H1 (cell line): ENCODE data around the gene HDAC8. TPM values are rescaled to one million over a fixed set of nuclear protein-coding genes. Genes with fewer than 3 reads are reported as not detected.

Source experiments
- GTF2F1 ChIP-seq: IDR thresholded peaks from 2 replicates; pipeline ENCODE4 v1.6.1; 2012; ENCODE audit warnings: low read depth, low read length, improper control_type of control experiment, borderline replicate concordance
- ZNF274 ChIP-seq: IDR thresholded peaks from 2 replicates; pipeline ENCODE4 v1.7.0; 2012; ENCODE audit warnings: low read length, borderline replicate concordance; ENCODE audit errors: extremely low read depth
- polyA plus RNA-seq, 7 experiments: library from polyadenylated mRNA; depleted of rRNA in 3 of 7; stranded (reverse) in 5 of 7; unstranded in 2 of 7; fragments of >200 nt in 5 of 7; fragments of 200-250 nt in 2 of 7; gene quantifications; 1 replicate in 5 of 7; 2 replicates in 1 of 7; 4 replicates in 1 of 7; pipeline versions ENCODE4 v1.2.1 to v1.2.3, GENCODE V29; 2011 to 2013; ENCODE audit warnings: missing spikeins in 2 of 7, mixed read lengths in 2 of 7
- total RNA-seq: library from RNA; stranded (reverse); fragmentation: NEBNext Ultra II Directional; extraction: Animal tissue kit (Norgen Biotek cat#: 25700); gene quantifications from 2 replicates; pipeline ENCODE4 v1.2.1, GENCODE V29; 2021
- TF ChIP-seq, protein P1 (sequence below): fragments of 300-600 bp; sonication (generic); IDR thresholded peaks from 2 replicates; pipeline ENCODE4 v1.7.1; 2012; ENCODE audit warnings: low read length, moderate library complexity, mild to moderate bottlenecking, inconsistent platforms; ENCODE audit not compliant: insufficient replicate concordance
- TF ChIP-seq, protein P2 (sequence below): IDR thresholded peaks from 2 replicates; pipeline ENCODE4 v1.6.1; 2012; ENCODE audit warnings: low read length, inconsistent platforms

Gene HDAC8
- total and polyA plus RNA-seq, 2 of the 8 experiments (the other 6 are each of a cell fraction or from before 2014, with no cell fraction given), result 9.7 to 20.3 TPM

GRCh38 chrX:72584163-72584562 lies 11.5 kb upstream of the HDAC8 start (continued):
- TF ChIP-seq, protein P1, sequence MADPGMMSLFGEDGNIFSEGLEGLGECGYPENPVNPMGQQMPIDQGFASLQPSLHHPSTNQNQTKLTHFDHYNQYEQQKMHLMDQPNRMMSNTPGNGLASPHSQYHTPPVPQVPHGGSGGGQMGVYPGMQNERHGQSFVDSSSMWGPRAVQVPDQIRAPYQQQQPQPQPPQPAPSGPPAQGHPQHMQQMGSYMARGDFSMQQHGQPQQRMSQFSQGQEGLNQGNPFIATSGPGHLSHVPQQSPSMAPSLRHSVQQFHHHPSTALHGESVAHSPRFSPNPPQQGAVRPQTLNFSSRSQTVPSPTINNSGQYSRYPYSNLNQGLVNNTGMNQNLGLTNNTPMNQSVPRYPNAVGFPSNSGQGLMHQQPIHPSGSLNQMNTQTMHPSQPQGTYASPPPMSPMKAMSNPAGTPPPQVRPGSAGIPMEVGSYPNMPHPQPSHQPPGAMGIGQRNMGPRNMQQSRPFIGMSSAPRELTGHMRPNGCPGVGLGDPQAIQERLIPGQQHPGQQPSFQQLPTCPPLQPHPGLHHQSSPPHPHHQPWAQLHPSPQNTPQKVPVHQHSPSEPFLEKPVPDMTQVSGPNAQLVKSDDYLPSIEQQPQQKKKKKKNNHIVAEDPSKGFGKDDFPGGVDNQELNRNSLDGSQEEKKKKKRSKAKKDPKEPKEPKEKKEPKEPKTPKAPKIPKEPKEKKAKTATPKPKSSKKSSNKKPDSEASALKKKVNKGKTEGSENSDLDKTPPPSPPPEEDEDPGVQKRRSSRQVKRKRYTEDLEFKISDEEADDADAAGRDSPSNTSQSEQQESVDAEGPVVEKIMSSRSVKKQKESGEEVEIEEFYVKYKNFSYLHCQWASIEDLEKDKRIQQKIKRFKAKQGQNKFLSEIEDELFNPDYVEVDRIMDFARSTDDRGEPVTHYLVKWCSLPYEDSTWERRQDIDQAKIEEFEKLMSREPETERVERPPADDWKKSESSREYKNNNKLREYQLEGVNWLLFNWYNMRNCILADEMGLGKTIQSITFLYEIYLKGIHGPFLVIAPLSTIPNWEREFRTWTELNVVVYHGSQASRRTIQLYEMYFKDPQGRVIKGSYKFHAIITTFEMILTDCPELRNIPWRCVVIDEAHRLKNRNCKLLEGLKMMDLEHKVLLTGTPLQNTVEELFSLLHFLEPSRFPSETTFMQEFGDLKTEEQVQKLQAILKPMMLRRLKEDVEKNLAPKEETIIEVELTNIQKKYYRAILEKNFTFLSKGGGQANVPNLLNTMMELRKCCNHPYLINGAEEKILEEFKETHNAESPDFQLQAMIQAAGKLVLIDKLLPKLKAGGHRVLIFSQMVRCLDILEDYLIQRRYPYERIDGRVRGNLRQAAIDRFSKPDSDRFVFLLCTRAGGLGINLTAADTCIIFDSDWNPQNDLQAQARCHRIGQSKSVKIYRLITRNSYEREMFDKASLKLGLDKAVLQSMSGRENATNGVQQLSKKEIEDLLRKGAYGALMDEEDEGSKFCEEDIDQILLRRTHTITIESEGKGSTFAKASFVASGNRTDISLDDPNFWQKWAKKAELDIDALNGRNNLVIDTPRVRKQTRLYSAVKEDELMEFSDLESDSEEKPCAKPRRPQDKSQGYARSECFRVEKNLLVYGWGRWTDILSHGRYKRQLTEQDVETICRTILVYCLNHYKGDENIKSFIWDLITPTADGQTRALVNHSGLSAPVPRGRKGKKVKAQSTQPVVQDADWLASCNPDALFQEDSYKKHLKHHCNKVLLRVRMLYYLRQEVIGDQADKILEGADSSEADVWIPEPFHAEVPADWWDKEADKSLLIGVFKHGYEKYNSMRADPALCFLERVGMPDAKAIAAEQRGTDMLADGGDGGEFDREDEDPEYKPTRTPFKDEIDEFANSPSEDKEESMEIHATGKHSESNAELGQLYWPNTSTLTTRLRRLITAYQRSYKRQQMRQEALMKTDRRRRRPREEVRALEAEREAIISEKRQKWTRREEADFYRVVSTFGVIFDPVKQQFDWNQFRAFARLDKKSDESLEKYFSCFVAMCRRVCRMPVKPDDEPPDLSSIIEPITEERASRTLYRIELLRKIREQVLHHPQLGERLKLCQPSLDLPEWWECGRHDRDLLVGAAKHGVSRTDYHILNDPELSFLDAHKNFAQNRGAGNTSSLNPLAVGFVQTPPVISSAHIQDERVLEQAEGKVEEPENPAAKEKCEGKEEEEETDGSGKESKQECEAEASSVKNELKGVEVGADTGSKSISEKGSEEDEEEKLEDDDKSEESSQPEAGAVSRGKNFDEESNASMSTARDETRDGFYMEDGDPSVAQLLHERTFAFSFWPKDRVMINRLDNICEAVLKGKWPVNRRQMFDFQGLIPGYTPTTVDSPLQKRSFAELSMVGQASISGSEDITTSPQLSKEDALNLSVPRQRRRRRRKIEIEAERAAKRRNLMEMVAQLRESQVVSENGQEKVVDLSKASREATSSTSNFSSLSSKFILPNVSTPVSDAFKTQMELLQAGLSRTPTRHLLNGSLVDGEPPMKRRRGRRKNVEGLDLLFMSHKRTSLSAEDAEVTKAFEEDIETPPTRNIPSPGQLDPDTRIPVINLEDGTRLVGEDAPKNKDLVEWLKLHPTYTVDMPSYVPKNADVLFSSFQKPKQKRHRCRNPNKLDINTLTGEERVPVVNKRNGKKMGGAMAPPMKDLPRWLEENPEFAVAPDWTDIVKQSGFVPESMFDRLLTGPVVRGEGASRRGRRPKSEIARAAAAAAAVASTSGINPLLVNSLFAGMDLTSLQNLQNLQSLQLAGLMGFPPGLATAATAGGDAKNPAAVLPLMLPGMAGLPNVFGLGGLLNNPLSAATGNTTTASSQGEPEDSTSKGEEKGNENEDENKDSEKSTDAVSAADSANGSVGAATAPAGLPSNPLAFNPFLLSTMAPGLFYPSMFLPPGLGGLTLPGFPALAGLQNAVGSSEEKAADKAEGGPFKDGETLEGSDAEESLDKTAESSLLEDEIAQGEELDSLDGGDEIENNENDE, result no peak
- TF ChIP-seq GTF2F1 (no peak), ZNF274 (no peak)
- TF ChIP-seq, protein P2, sequence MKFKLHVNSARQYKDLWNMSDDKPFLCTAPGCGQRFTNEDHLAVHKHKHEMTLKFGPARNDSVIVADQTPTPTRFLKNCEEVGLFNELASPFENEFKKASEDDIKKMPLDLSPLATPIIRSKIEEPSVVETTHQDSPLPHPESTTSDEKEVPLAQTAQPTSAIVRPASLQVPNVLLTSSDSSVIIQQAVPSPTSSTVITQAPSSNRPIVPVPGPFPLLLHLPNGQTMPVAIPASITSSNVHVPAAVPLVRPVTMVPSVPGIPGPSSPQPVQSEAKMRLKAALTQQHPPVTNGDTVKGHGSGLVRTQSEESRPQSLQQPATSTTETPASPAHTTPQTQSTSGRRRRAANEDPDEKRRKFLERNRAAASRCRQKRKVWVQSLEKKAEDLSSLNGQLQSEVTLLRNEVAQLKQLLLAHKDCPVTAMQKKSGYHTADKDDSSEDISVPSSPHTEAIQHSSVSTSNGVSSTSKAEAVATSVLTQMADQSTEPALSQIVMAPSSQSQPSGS, result no peak
- TF ChIP-seq, all 59 proteins: peak for 0
